HEK293T (cell line): ENCODE data around the gene ALCAM.
A peak's percentile ranks its signal among the peaks of the same experiment; 100 is the strongest.

Experiments used
- CTCF ChIA-PET: fragments of 350-600 bp; formaldehyde crosslinking; extraction: SDS; loops from one replicate; lab custom pipeline; 2021; ENCODE audit warnings: antibody characterized with exemption, inconsistent platforms; lab: Yijun Ruan, JAX
- POLR2A ChIA-PET: fragments of 350-600 bp; formaldehyde crosslinking; extraction: SDS; loops from one replicate; lab custom pipeline; 2020; ENCODE audit warnings: antibody characterized with exemption, inconsistent platforms; lab: Yijun Ruan, JAX
- DNase-seq: peaks from one replicate; pipeline ENCODE4 v3.0.0; 2012; ENCODE audit warnings: mixed read lengths; ENCODE audit errors: extremely low spot score
- ARNT ChIP-seq: fragments of 450-650 bp; IDR thresholded peaks from 2 replicates; pipeline ENCODE4 v1.6.1; 2017; ENCODE audit warnings: mild to moderate bottlenecking
- BHLHE40 ChIP-seq: fragments of 450-650 bp; IDR thresholded peaks from 2 replicates; pipeline ENCODE4 v1.6.1; 2016; ENCODE audit warnings: mild to moderate bottlenecking, moderate library complexity, borderline replicate concordance
- CTBP1 ChIP-seq: fragments of 450-650 bp; IDR thresholded peaks from 2 replicates; pipeline ENCODE4 v1.6.1; 2016; ENCODE audit warnings: borderline replicate concordance
- ELF4 ChIP-seq: fragments of 450-650 bp; IDR thresholded peaks from 2 replicates; pipeline ENCODE4 v1.6.1; 2017; ENCODE audit warnings: antibody characterized with exemption
- FOXA1 ChIP-seq: fragments of 450-650 bp; IDR thresholded peaks from 2 replicates; pipeline ENCODE4 v1.6.1; 2016; ENCODE audit warnings: mild to moderate bottlenecking
- FOXK2 ChIP-seq: fragments of 450-650 bp; IDR thresholded peaks from 2 replicates; pipeline ENCODE4 v1.6.1; 2016; ENCODE audit warnings: mild to moderate bottlenecking
- FOXM1 ChIP-seq: fragments of 450-650 bp; IDR thresholded peaks from 2 replicates; pipeline ENCODE4 v1.6.1; 2017; ENCODE audit warnings: mild to moderate bottlenecking, borderline replicate concordance
- HDGF ChIP-seq: fragments of 450-650 bp; IDR thresholded peaks from 2 replicates; pipeline ENCODE4 v1.6.1; 2017; ENCODE audit warnings: antibody characterized with exemption, borderline replicate concordance
- L3MBTL2 ChIP-seq: fragments of 450-650 bp; conservative IDR thresholded peaks from 2 replicates; pipeline ENCODE4 v1.6.1; 2016; ENCODE audit warnings: mild to moderate bottlenecking
- LEF1 ChIP-seq: fragments of 450-650 bp; IDR thresholded peaks from 2 replicates; pipeline ENCODE4 v1.6.1; 2017; ENCODE audit warnings: mild to moderate bottlenecking, borderline replicate concordance
- NFRKB ChIP-seq: fragments of 450-650 bp; IDR thresholded peaks from 2 replicates; pipeline ENCODE4 v1.6.1; 2016; ENCODE audit warnings: mild to moderate bottlenecking, moderate library complexity
- PKNOX1 ChIP-seq: fragments of 450-650 bp; IDR thresholded peaks from 2 replicates; pipeline ENCODE4 v1.6.1; 2016
- SP1 ChIP-seq: fragments of 450-650 bp; IDR thresholded peaks from 2 replicates; pipeline ENCODE4 v1.6.1; 2017
- SUZ12 ChIP-seq: fragments of 450-650 bp; IDR thresholded peaks from 2 replicates; pipeline ENCODE4 v1.6.1; 2016; ENCODE audit warnings: mild to moderate bottlenecking
- TARDBP ChIP-seq: fragments of 450-650 bp; IDR thresholded peaks from 2 replicates; pipeline ENCODE4 v1.6.1; 2016
- ZNF384 ChIP-seq: fragments of 450-650 bp; IDR thresholded peaks from 2 replicates; pipeline ENCODE4 v1.6.1; 2016

Gene ALCAM

GRCh38 chr3:105360003-105360402 lies 6.7 kb upstream of the ALCAM start:
- ChIA-PET CTCF (no interaction called here), POLR2A (no interaction called here)
- no peak for DNase-seq
- no peak for TF ChIP-seq ARNT
- no peak for TF ChIP-seq NFRKB
- TF ChIP-seq HDGF: no peak
- TF ChIP-seq FOXK2: no peak
- no peak for TF ChIP-seq ZNF384

- TF ChIP-seq ZNF384 (no peak), SP1 (no peak), FOXK2 (no peak), SUZ12 (no peak), L3MBTL2 (no peak), HDGF (no peak), FOXM1 (no peak), TARDBP (no peak), NFRKB (no peak), ARNT (no peak), FOXA1 (no peak), PKNOX1 (no peak)
- CTCF ChIA-PET: no interaction called here
- no peak for DNase-seq
- POLR2A ChIA-PET: no interaction called here
Measured at GRCh38 chr3:105362021-105362665, 4.6 kb upstream of the ALCAM start.

GRCh38 chr3:105364128-105364527 lies 2.6 kb upstream of the ALCAM start:
- TF ChIP-seq ARNT (no peak), ELF4 (no peak), SUZ12 (no peak), LEF1 (no peak), TARDBP (no peak), FOXK2 (no peak), BHLHE40 (no peak), FOXM1 (no peak), SP1 (no peak), CTBP1 (no peak), FOXA1 (no peak), PKNOX1 (no peak), L3MBTL2 (no peak), HDGF (no peak), NFRKB (no peak)
- ChIA-PET POLR2A (interaction anchor here (1.0 kb wide), 1 partner anchor 9 kb away, joined by 3 read pairs; no protein-coding TSS in a partner anchor), CTCF (no interaction called here)
- no peak for DNase-seq

GRCh38 chr3:105365081-105365390 lies 1.7 kb upstream of the ALCAM start:
- TF ChIP-seq LEF1 (no peak), FOXK2 (no peak), FOXA1 (no peak), SP1 (no peak), ARNT (no peak), PKNOX1 (no peak), ELF4 (no peak), SUZ12 (no peak), CTBP1 (no peak), ZNF384 (no peak)
- no peak for DNase-seq
- POLR2A ChIA-PET: no interaction called here
- CTCF ChIA-PET: no interaction called here

- DNase-seq: peak; percentile 10
Measured at GRCh38 chr3:105365391-105366325, 1.1 kb upstream of the ALCAM start.

GRCh38 chr3:105367063-105367405 lies 325 bp downstream of the ALCAM start:
- POLR2A ChIA-PET: interaction anchor here (0.8 to 0.9 kb wide), 3 partner anchors 11 to 1063 kb away, joined by 3 to 4 read pairs (median 3); no protein-coding TSS in a partner anchor
- TF ChIP-seq SP1 (no peak), NFRKB (no peak), SUZ12 (no peak), ELF4 (no peak), HDGF (no peak), PKNOX1 (no peak), BHLHE40 (no peak), LEF1 (no peak), L3MBTL2 (no peak), CTBP1 (no peak), ZNF384 (no peak), FOXM1 (no peak), FOXA1 (no peak), FOXK2 (no peak)
- DNase-seq: peak; percentile 14
- CTCF ChIA-PET: interaction anchor here (0.7 to 1.7 kb wide), 2 partner anchors 13 to 149 kb away, joined by 3 to 4 read pairs; no protein-coding TSS in a partner anchor

More at GRCh38 chr3:105365391-105366325, 1.1 kb upstream of the ALCAM start:
- CTCF ChIA-PET: no interaction called here
- POLR2A ChIA-PET: no interaction called here
- TF ChIP-seq FOXM1 (no peak), FOXK2 (no peak), HDGF (no peak), SP1 (no peak), BHLHE40 (no peak)
